PC-9 (cell line): ENCODE measurements around the gene SPIN3. TPM values are rescaled to one million over a fixed set of nuclear protein-coding genes. Genes with fewer than 3 reads are reported as not detected.
"Not testable (repeated sequence)": the region's sequence is repeated elsewhere in the genome, so short reads cannot be mapped to it uniquely, and the experiment has no call there.

ENCODE experiments used
- Bru-seq: library from RNA; stranded (reverse); fragments of 400-500 nt; gene quantifications from one replicate; lab custom pipeline; 2021; lab: Mats Ljungman, UMichigan
- BruChase-seq, 2 experiments: library from RNA; stranded (reverse); fragments of 400-500 nt; gene quantifications; one replicate each; lab custom pipeline; 2021; lab: Mats Ljungman, UMichigan
- BruUV-seq: library from RNA; stranded (reverse); fragments of 400-500 nt; replicated peaks from 2 replicates; lab custom pipeline; 2021; lab: Mats Ljungman, UMichigan
- CTCF ChIA-PET: fragments of 300-600 bp; sonication (Branson Sonifier 250); formaldehyde crosslinking; loops from one replicate; lab custom pipeline; 2022; ENCODE audit warnings: antibody characterized with exemption; lab: Charles Lee
- POLR2A ChIA-PET: fragments of 300-600 bp; sonication (Branson Sonifier 250); formaldehyde crosslinking; loops from one replicate; lab custom pipeline; 2022; ENCODE audit warnings: antibody characterized with exemption; ENCODE audit not compliant: unreplicated experiment; lab: Charles Lee
- DNase-seq, 2 experiments: peaks; one replicate each; pipeline versions ENCODE4 v3.0.0 to v3.0.0-alpha.2; 2015 to 2022; ENCODE audit warnings: mixed read lengths in 1 of 2
- H2AFZ ChIP-seq: fragments of 200-600 bp; sonication (generic); 2 replicates; pipeline ENCODE4 v1.8.1; 2017; ENCODE audit warnings: antibody characterized with exemption
- H3F3A ChIP-seq: fragments of 200-600 bp; sonication (generic); 2 replicates; pipeline ENCODE4 v1.8.1; 2017; ENCODE audit warnings: antibody characterized with exemption, mild to moderate bottlenecking, low read depth; ENCODE audit not compliant: insufficient read depth
- H3K27ac ChIP-seq: fragments of 200-600 bp; sonication (generic); 2 replicates; pipeline ENCODE4 v1.6.1; 2016; ENCODE audit warnings: mixed run types
- H3K27me3 ChIP-seq: fragments of 200-600 bp; sonication (generic); 2 replicates; pipeline ENCODE4 v1.6.1; 2016; ENCODE audit warnings: low read depth, mixed run types; ENCODE audit not compliant: insufficient read depth
- H3K36me3 ChIP-seq: fragments of 200-600 bp; sonication (generic); 2 replicates; pipeline ENCODE4 v1.6.1; 2016; ENCODE audit warnings: low read depth, mixed run types
- H3K4me1 ChIP-seq: fragments of 200-600 bp; sonication (generic); replicated peaks from 2 replicates; pipeline ENCODE4 v1.6.1; 2016; ENCODE audit warnings: mixed run types; ENCODE audit not compliant: insufficient read depth
- H3K4me2 ChIP-seq: fragments of 200-600 bp; sonication (generic); 2 replicates; pipeline ENCODE4 v1.6.1; 2017; ENCODE audit warnings: mixed run types
- H3K4me3 ChIP-seq: fragments of 200-600 bp; sonication (generic); 2 replicates; pipeline ENCODE4 v1.6.1; 2016; ENCODE audit warnings: mixed run types
- H3K79me2 ChIP-seq: fragments of 200-600 bp; sonication (generic); 2 replicates; pipeline ENCODE4 v1.6.1; 2017; ENCODE audit warnings: low read depth, mixed run types
- H3K9me2 ChIP-seq: fragments of 200-600 bp; sonication (generic); 2 replicates; pipeline ENCODE4 v1.8.1; 2017; ENCODE audit warnings: mild to moderate bottlenecking; ENCODE audit not compliant: insufficient read depth
- H3K9me3 ChIP-seq: fragments of 200-600 bp; sonication (generic); 2 replicates; pipeline ENCODE4 v1.8.1; 2016; ENCODE audit warnings: low read depth; ENCODE audit not compliant: insufficient read depth
- H4K20me1 ChIP-seq: fragments of 200-600 bp; sonication (generic); 2 replicates; pipeline ENCODE4 v1.8.1; 2017; ENCODE audit not compliant: insufficient read depth
- CTCF ChIP-seq: fragments of 200-600 bp; sonication (generic); conservative IDR thresholded peaks from 2 replicates; pipeline ENCODE4 v1.6.1; 2017; ENCODE audit warnings: mixed run types, antibody characterized with exemption, mild to moderate bottlenecking, moderate library complexity
- EZH2 ChIP-seq: fragments of 200-600 bp; sonication (generic); IDR thresholded peaks from 2 replicates; pipeline ENCODE4 v1.8.0; 2017; ENCODE audit warnings: antibody characterized with exemption, low read depth
- intact Hi-C: fragments of 100-400 bp; cut with micrococcal nuclease; formaldehyde crosslinking; loops from one replicate; pipeline ENCODE4 v1.10.0; 2022; ENCODE audit not compliant: unreplicated experiment
- long read RNA-seq: library from polyadenylated mRNA; stranded (forward); transcript quantifications from one replicate; pipeline ENCODE4 v2.0.0, GENCODE V29; 2022
- total RNA-seq: library from RNA; stranded (reverse); gene quantifications from 2 replicates; pipeline ENCODE4 v1.2.3, GENCODE V29; 2021

Gene SPIN3
- total RNA-seq (29.8 and 39.6 TPM in 2 replicates), Bru-seq, nascent RNA (percentile 80 among the genes with signal in this experiment), BruChase-seq, experiment 1, labeled RNA remaining after a 2-hour chase (percentile 93 among the genes with signal in this experiment), BruChase-seq, experiment 2, labeled RNA remaining after a 6-hour chase (percentile 88 among the genes with signal in this experiment)
- long read RNA-seq, full-length matches to known transcripts, result 43 of 47 reads
- long read RNA-seq, partial matches to known transcripts, result 1 of 47 reads
- long read RNA-seq, other reads (novel, unspliced or antisense), result 3 of 47 reads

- ChIA-PET POLR2A (interaction anchor here (0.5 to 1.0 kb wide), 5 partner anchors 9 to 882 kb away, joined by 3 to 22 read pairs (median 11); partner anchors contain the start of genes FAAH2 and KLF8), CTCF (interaction anchor here (0.6 kb wide), 3 partner anchors 47 to 748 kb away, joined by 3 to 6 read pairs (median 3); no protein-coding TSS in a partner anchor)
- Histone ChIP-seq H3K27ac (peak within 1 kb of the TSS; percentile 70), H3K9me3 (no peaks in the 10 kb centered on the region), H3K36me3 (no peaks in the 10 kb centered on the region), H3F3A (no peaks in the 10 kb centered on the region), H3K79me2 (no peaks in the 10 kb centered on the region), H3K4me1 (no peaks in the 10 kb centered on the region; the same call in 1 of the 2 replicates), H3K4me3 (peak within 1 kb of the TSS; percentile 82), H2AFZ (peak within 1 kb of the TSS; percentile 98), H3K4me2 (peak within 1 kb of the TSS; percentile 87), H4K20me1 (no peaks in the 10 kb centered on the region), H3K9me2 (no peaks in the 10 kb centered on the region), H3K27me3 (no peaks in the 10 kb centered on the region)
- no TSS peak for BruUV-seq
- no peak for TF ChIP-seq EZH2
- TF ChIP-seq CTCF, result no peak
- intact Hi-C loops, result loop anchor here (5.0 to 10.0 kb wide), 4 partner anchors 109 to 748 kb away; partner anchors contain the start of gene FAAH2
- peak; percentile 74 to 97 for DNase-seq
These were observed at the start of gene SPIN3 for GRCh38 chrX:56995271-56995994. SPIN3 (minus strand) TSS chrX:56995541; CDS start chrX:56994947, 594 bp downstream.

GRCh38 chrX:57044245-57044644 lies 48.9 kb upstream of the SPIN3 start:
- H3K4me1 ChIP-seq, result no peaks in the 10 kb centered on the region
- no peak for DNase-seq
- no peaks in the 10 kb centered on the region for H3K9me3 ChIP-seq
- no TSS peak for BruUV-seq
- ChIA-PET POLR2A (no interaction called here), CTCF (no interaction called here)
- H3K36me3 ChIP-seq, result no peaks in the 10 kb centered on the region
- no peak overlapping the region for H3K4me3 ChIP-seq
- no peaks in the 10 kb centered on the region for H3K79me2 ChIP-seq
- H3K4me2 ChIP-seq, result no peak overlapping the region
- H3K27me3 ChIP-seq, result no peaks in the 10 kb centered on the region
- intact Hi-C loops, result no loop called here
- no peak overlapping the region for H3K27ac ChIP-seq
- no peaks in the 10 kb centered on the region for H3F3A ChIP-seq
- TF ChIP-seq CTCF, result no peak
- no peak for TF ChIP-seq EZH2
- no peak overlapping the region for H2AFZ ChIP-seq
- no peaks in the 10 kb centered on the region for H3K9me2 ChIP-seq
- no peaks in the 10 kb centered on the region for H4K20me1 ChIP-seq

- H3F3A ChIP-seq, BruUV-seq, DNase-seq, H3K4me3 ChIP-seq, H3K27me3 ChIP-seq, POLR2A ChIA-PET, H4K20me1 ChIP-seq, H2AFZ ChIP-seq, H3K79me2 ChIP-seq, H3K9me3 ChIP-seq, H3K27ac ChIP-seq, H3K36me3 ChIP-seq, intact Hi-C loops, H3K4me1 ChIP-seq, CTCF ChIA-PET, H3K4me2 ChIP-seq, H3K9me2 ChIP-seq: not testable (repeated sequence)
These were observed 41.9 kb upstream of the SPIN3 start for GRCh38 chrX:57037265-57037664.
